Stimulated activated CD8-positive, alpha-beta memory T cell treated with anti-CD3 and anti-CD28 coated beads, Interleukin-7, amount 100 ng/mL, for 48 hours (primary cell): ENCODE results near the gene PBX3.

Experiments used
- DNase-seq, 2 donors: peaks; one replicate each; pipeline ENCODE4 v3.0.0-alpha.2; 2020; ENCODE audit warnings: low read depth in 1 of 2; ENCODE audit errors: extremely low read depth in 1 of 2

PBX3 gene

GRCh38 chr9:125969462-125969861, 222.3 kb downstream of the PBX3 start:
- no peak for DNase-seq

GRCh38 chr9:125969868-125970267, 222.7 kb downstream of the PBX3 start:
- no peak for DNase-seq

DNA sequence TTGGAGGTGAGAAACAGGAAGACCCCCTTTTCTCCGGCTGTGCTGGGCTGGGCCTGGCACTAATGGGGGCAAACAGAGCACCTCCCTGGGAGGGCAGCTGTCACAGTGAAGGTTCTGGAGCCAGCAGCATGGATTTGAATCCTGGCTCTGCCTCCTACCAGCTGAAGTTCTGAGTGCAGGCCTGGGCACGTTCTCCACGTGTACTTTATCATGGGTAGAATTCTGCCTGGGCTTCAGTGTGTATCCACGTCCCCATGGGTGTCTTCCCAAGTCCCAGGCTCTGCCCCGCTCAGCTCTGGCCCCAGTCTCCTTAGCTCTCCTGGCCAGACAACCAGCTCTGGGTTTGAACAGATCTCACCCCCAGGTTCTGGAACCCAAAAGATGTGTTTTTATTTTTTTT, 223.2 kb downstream of the PBX3 start:
- DNase-seq = no peak

GRCh38 chr9:125971050-125971449, 223.9 kb downstream of the PBX3 start:
- DNase-seq = no peak

GRCh38 chr9:125972012-125972729, 225.0 kb downstream of the PBX3 start:
- no peak for DNase-seq

DNA sequence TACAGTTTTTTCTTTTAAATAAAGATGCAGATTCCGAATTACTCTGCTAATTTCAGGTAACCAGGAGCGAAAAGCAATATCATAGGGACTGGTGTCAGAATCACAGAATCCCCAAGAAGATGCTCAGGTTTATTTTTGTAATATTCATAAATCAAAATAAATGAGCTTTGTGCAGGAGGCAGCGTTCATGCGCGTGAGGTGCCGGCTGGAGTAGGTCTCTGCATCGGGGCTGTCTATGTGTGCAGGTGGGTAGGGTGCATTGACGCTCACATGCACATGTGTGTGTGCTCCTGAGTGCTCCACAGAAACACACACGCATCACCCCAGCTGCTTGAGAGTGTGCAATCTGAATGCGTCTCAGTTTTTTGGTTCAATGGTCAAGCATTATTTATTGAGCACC, 226.4 kb downstream of the PBX3 start:
- DNase-seq = no peak

GRCh38 chr9:125974705-125975104, 227.5 kb downstream of the PBX3 start:
- no peak for DNase-seq

DNA sequence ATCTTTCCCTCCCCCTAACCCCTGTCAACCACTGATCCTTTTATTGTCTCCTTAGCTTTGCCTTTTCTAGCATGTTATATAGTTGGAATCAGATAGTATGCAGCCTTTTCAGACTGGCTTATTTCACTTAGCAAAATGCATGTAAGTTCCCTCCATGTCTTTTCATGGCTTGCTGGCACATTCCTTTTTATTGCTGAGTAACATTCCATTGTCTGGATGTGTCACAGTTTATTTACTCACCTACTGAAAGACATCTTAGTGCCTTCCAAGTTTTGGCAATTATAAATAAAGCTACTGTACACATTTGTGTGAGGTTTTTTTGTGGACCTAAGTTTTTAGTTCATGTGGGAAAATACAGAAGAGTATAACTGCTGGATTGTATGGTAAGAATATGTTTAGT, 230.1 kb downstream of the PBX3 start:
- no peak for DNase-seq

GRCh38 chr9:125979383-125979782, 232.2 kb downstream of the PBX3 start:
- no peak for DNase-seq

DNA sequence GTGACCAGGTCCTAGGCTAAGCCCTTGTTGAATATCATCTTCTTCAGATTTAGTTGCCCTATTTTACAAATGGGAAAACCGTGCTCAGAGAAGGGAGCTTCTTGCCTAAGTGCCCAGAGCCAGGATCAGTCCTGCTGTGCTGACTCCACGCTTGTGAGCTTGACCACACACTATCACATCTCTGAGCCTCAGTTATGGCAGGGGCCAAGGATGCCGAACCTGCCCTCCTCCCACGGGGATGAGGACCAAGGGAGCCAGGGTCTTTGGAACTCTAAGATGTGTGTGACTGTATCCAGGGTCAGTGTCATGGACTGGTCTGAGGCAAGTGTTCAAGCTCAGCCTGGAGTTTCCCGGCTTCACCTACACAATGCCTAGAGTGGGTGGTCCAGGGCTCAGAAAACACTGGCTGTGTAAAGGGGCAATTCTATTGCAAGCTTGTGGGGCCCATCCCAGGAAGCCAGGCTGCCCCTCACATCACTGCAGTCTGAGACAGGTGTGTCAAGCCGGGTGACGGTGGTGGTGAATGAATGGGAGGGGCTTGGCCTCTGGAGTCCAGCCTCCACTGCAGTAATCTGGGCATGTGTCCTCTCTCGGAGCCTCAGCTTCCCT, 235.7 kb downstream of the PBX3 start:
- DNase-seq = no peak

DNA sequence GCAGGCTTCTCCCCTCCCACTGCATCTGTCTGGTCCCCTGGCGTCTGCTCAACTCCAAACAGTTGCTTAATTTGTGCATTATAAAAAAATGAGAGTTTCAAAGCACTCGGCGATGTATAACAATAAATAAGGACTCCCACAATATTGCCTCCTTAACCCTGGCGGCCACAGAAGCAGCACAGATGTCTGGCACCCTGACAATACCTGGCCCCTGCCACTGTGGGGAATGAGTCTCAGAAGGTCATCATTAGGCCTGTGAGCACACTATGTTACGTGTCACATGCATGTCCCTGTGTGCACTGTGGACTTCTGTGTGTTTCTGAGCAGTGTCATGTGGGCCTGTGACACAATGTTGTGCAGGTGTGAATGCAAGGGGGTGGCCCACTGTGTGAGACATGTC, 236.5 kb downstream of the PBX3 start:
- no peak for DNase-seq

- DNase-seq = no peak
Observed at GRCh38 chr9:125984461-125984860, 237.3 kb downstream of the PBX3 start.

DNA sequence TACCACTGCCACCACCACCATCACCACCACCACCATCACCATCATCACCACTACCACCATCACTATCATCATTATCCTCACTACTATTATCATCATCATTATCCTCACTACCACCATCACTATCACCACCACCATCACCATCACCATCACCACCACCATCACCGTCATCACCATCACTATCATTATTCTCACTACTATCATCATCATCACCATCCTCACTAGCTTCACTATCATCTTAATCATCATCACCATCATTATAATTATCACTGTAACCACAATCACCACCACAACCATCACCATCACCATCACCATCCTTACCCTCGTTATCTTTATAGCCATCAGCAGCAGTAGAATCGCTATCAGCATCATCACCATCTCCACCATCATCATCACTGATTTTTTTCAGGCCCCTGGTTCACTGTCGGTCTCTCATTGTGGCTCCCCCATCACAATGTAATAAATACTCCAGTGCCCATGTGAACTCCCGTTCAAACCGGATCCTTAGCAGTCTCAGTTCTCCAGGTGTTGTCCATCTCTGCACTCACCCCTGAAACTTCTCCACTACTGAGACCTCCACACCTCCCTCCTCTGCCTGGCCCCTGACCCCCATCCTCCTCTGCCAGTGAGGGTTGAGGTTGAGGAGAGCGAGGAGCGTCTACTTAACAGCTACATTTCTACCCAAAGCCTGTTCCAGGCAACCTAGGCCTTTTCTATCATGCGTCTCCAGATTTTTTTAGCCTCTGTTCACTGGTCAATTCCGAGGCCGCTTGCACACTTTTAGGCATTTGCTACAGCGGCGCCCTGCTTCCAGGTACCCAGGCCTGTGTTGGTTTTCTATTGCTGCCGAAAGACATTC, 238.2 kb downstream of the PBX3 start:
- no peak for DNase-seq

GRCh38 chr9:125985998-125986655, 239.0 kb downstream of the PBX3 start:
- no peak for DNase-seq

DNA sequence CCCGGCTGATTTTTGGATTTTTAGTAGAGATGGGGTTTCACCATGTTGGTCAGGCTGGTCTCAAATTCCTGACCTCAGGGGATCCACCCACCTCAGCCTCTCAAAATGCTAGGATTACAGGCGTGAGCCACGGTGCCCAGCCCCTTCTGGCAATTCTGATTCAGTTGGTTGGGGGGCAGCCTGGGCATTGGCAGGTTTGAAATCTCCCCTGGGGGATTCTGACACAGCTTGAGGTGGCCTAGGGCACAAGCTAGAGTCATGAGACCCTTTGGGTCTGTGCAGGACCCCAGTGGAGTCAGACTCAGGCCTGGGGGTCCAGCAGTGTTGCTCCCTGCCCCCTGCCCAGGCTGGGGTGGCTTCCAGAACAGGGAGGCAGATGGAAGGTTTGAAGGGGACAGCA, 239.8 kb downstream of the PBX3 start:
- DNase-seq = no peak

DNA sequence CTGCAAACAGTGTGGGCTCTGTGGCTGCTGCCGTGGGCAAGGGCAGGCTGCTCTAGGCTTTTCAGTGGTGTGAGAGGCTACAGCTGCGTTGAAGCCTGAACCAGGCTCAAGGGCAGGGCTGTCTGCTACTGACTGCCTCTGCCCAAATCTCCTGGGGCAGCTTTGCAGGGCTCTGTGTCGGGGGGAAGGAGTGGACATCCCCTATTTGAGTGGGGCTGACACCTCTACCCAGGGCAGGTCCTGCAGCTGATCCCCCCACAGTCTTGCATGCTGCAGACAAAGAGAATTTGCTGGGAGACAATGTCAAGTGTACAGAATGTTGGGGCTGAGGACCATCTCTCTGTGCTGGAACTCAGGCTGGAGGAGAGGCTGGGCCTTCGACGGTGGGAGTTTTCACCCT, 240.2 kb downstream of the PBX3 start:
- DNase-seq = no peak

DNA sequence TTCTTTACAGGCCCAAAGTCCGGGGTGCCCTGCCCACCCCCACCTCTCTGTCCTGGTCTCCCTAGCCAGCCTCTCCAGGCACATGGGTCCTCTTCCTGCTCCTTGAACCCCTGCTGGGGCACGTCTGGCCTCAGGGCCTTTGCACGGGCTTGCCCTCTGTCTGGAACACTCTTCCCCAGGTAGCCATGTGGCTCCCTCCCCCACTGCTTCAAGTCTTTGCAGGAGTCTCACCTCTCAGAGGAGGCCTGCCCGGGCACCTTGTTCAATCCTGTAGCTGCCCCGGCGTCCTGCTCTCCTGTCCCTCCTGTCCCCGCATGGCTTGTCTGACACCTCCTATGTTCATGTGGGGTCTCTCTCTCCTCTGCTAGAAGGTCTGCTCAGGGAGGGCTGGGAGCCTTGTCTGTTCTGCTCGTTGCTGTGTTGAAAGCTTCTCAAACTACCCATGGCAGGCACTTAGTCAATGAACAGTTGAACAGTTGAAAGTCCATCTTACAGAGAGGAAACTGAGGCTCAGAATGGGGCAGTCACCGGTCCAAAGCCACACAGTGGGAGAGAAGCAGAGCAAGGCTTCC, 241.4 kb downstream of the PBX3 start:
- DNase-seq = no peak

DNA sequence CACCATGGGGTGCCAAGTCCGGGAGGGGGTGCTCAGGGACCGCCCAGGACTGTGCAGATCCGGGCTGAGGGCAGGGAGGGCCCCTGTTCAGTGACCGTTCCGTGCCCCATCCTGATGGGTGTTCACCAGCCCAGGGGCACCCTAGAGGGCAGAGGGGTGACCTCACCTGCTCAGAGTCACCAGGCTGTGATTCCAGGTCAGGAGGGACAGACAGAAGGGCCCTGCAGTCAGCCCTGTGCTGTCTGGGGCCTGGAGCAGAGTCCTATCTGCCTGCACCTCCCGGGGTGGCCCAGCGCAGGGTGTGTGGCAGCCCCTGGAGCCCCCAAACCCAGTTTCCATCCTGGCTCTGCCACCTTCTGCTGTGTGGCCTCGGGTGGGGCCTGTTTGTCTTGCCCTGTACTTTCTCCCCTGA, 241.9 kb downstream of the PBX3 start:
- no peak for DNase-seq

DNA sequence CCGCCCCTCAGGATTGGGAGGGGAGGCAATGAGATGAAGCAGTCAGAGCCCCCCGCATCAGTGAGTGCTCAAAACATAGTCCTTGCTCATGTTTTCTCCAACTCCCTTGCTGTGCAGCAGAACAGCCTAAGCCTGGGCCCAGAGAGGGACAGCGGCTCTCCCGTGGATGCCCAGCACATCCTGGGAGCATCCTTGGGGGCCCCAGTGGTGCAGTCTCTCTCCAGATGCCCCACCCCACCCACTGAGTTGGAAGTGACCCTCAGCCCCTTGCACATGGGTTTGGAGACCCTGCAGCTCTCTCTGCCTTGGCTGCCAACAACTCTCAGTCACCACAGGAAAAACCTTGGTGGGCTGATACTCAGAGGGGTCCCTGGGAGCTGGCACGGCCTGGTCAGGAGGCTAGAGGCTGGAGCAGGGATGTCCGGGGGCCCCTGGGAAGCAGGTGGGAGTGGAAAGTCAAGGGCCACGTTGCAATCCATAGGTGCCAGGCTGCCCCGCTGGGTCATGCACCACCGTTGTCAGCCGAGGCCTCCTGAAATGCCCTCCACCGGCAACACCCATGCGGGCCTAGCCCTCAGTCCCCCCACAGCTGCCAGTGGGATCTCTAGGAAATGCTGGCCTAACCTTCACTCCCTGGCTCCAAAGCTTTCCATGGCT, 242.5 kb downstream of the PBX3 start:
- no peak for DNase-seq

- no peak for DNase-seq
Observed at GRCh38 chr9:125990186-125990792, 243.1 kb downstream of the PBX3 start.
